ENCODE measurements around the gene UVRAG. TPM values are rescaled to one million over a fixed set of nuclear protein-coding genes. Genes with fewer than 3 reads are reported as not detected.

The UVRAG gene
- total RNA-seq, 4 donors from 2014 or later: 16.6 to 22.1 (median 19.3) TPM

GRCh38 chr11:76188873-76189272 is 373.9 kb downstream of the UVRAG start:
- H3K4me3 ChIP-seq: no peak overlapping the region
- peaks cover 19 to 29% of the 10 kb centered on the region in 2 donors for H3K4me1 ChIP-seq
- no peak for TF ChIP-seq CTCF (IDR thresholded peaks at IDR 0.05 in 4 of 5, conservative IDR thresholded peaks at IDR 0.05 in 1 of 5)
- TF ChIP-seq POLR2A (IDR thresholded peaks at IDR 0.05): no peak
- peaks cover 0 to 12% of the 10 kb centered on the region in 2 donors for H3K36me3 ChIP-seq
- DNase-seq (no peak), ATAC-seq (no peak)
- H3K9me3 ChIP-seq: no peaks in the 10 kb centered on the region
- intact Hi-C loops (cut with DNase I; ENCODE audit: low total_unique reads) (no loop called here), in situ Hi-C loops (cut with MboI; ENCODE audit: low sequenced_read_pairs in 4 of 4) (no loop called here)
- H3K27me3 ChIP-seq: no peaks in the 10 kb centered on the region
- H3K27ac ChIP-seq: no peak overlapping the region

- Histone ChIP-seq H3K4me1 (peaks cover 16 to 29% of the 10 kb centered on the region in 2 donors), H3K27ac (no peak overlapping the region), H3K36me3 (peaks cover 0 to 12% of the 10 kb centered on the region in 2 donors), H3K9me3 (no peaks in the 10 kb centered on the region), H3K27me3 (no peaks in the 10 kb centered on the region), H3K4me3 (no peak overlapping the region)
- ATAC-seq (no peak), DNase-seq (no peak)
- in situ Hi-C loops (cut with MboI; ENCODE audit: low sequenced_read_pairs in 4 of 4) (no loop called here), intact Hi-C loops (cut with DNase I; ENCODE audit: low total_unique reads) (no loop called here)
- TF ChIP-seq CTCF (IDR thresholded peaks at IDR 0.05 in 4 of 5, conservative IDR thresholded peaks at IDR 0.05 in 1 of 5) (no peak), POLR2A (IDR thresholded peaks at IDR 0.05) (no peak)
Measured at GRCh38 chr11:76189682-76190081, 374.7 kb downstream of the UVRAG start.

GRCh38 chr11:76190376-76190775 is 375.4 kb downstream of the UVRAG start:
- ATAC-seq: no peak
- Histone ChIP-seq H3K4me1 (peaks cover 9 to 22% of the 10 kb centered on the region in 2 donors), H3K36me3 (peaks cover 0 to 12% of the 10 kb centered on the region in 2 donors), H3K27ac (no peak overlapping the region), H3K4me3 (no peak overlapping the region), H3K27me3 (no peaks in the 10 kb centered on the region), H3K9me3 (no peaks in the 10 kb centered on the region)
- in situ Hi-C loops (cut with MboI; ENCODE audit: low sequenced_read_pairs in 4 of 4): no loop called here
- intact Hi-C loops (cut with DNase I; ENCODE audit: low total_unique reads): no loop called here
- TF ChIP-seq POLR2A (IDR thresholded peaks at IDR 0.05): no peak
- no peak for TF ChIP-seq CTCF (IDR thresholded peaks at IDR 0.05 in 4 of 5, conservative IDR thresholded peaks at IDR 0.05 in 1 of 5)
- DNase-seq: no peak

Other genes with a start within 250 kb of the UVRAG start
- gene MAP6, start 146.2 kb upstream of the UVRAG start, total RNA-seq: under 1 TPM in 3 of 4 donors, not detected in 1; 0.22 to 0.33 (median 0.25) TPM
- under 1 TPM in 3 of 4 donors, not detected in 1; 0.10 to 0.66 (median 0.49) TPM for gene MOGAT2, start 97.4 kb upstream of the UVRAG start, total RNA-seq
- gene DGAT2, start 46.4 kb upstream of the UVRAG start, total RNA-seq: 1 to 10 TPM; 2.1 to 4.9 (median 4.1) TPM

Data from gastrocnemius medialis (tissue), 4 donors.